ENCODE results near the gene ALG10B. TPM values are rescaled to one million over a fixed set of nuclear protein-coding genes. Genes with fewer than 3 reads are reported as not detected.
A peak's percentile ranks its signal among the peaks of the same experiment; 100 is the strongest.
"Not testable (repeated sequence)": the region's sequence is repeated elsewhere in the genome, so short reads cannot be mapped to it uniquely, and the experiment has no call there.

ALG10B gene
- total RNA-seq, result 6.0 TPM

GRCh38 chr12:38316391-38317129 lies at the start of gene ALG10B:
ALG10B (plus strand) TSS chr12:38316774; CDS start chr12:38316894, 120 bp downstream.
- peak; percentile 100 for ATAC-seq

- no peak for ATAC-seq
Observed at GRCh38 chr12:38268612-38269011, 48.0 kb upstream of the ALG10B start.

- no peak for ATAC-seq
Observed at GRCh38 chr12:38269897-38270296, 46.7 kb upstream of the ALG10B start.

GRCh38 chr12:38279756-38280155 lies 36.8 kb upstream of the ALG10B start:
- no peak for ATAC-seq

GRCh38 chr12:38282886-38283285 lies 33.7 kb upstream of the ALG10B start:
- ATAC-seq, result peak; percentile 28

- no peak for ATAC-seq
Observed at GRCh38 chr12:38289396-38289795, 27.2 kb upstream of the ALG10B start.

GRCh38 chr12:38291160-38291559 lies 25.4 kb upstream of the ALG10B start:
- no peak for ATAC-seq

GRCh38 chr12:38302972-38303371 lies 13.6 kb upstream of the ALG10B start:
- not testable (repeated sequence) for ATAC-seq

GRCh38 chr12:38321966-38322365 lies 5.4 kb downstream of the ALG10B start:
- ATAC-seq, result not testable (repeated sequence)

GRCh38 chr12:38324912-38325311 lies 8.3 kb downstream of the ALG10B start:
- ATAC-seq, result no peak

- no peak for ATAC-seq
Observed at GRCh38 chr12:38327356-38327755, 10.8 kb downstream of the ALG10B start.

- no peak for ATAC-seq
Observed at GRCh38 chr12:38328306-38328895, 11.8 kb downstream of the ALG10B start.

- ATAC-seq, result not testable (repeated sequence)
Observed at GRCh38 chr12:38330414-38330813, 13.8 kb downstream of the ALG10B start.

- no peak for ATAC-seq
Observed at GRCh38 chr12:38332814-38333213, 16.2 kb downstream of the ALG10B start.

- ATAC-seq, result no peak
Observed at GRCh38 chr12:38342444-38342843, 25.9 kb downstream of the ALG10B start.

- ATAC-seq, result not testable (repeated sequence)
Observed at GRCh38 chr12:38343256-38343655, 26.7 kb downstream of the ALG10B start.

- ATAC-seq, result not testable (repeated sequence)
Observed at GRCh38 chr12:38343916-38344315, 27.3 kb downstream of the ALG10B start.

GRCh38 chr12:38350342-38351174 lies 34.0 kb downstream of the ALG10B start:
- ATAC-seq, result no peak

GRCh38 chr12:38351175-38351508 lies 34.6 kb downstream of the ALG10B start:
- not testable (repeated sequence) for ATAC-seq

- ATAC-seq, result no peak
Observed at GRCh38 chr12:38367506-38367905, 50.9 kb downstream of the ALG10B start.

- ATAC-seq, result no peak
Observed at GRCh38 chr12:38370311-38370710, 53.7 kb downstream of the ALG10B start.

GRCh38 chr12:38373784-38374183 lies 57.2 kb downstream of the ALG10B start:
- ATAC-seq, result no peak

GRCh38 chr12:38374751-38375150 lies 58.2 kb downstream of the ALG10B start:
- peak; percentile 10 for ATAC-seq

Measured in esophagus mucosa (tissue), 1 donor.